Glutamatergic neuron (in vitro differentiated cells): ENCODE results near the gene EXOSC7. TPM values are rescaled to one million over a fixed set of nuclear protein-coding genes. Genes with fewer than 3 reads are reported as not detected.

ENCODE experiments used
- DNase-seq: peaks from one replicate; pipeline ENCODE4 v3.0.0; 2022
- H3K27ac Mint-ChIP-seq: one replicate; pipeline ENCODE4 v1.8.0; 2020; ENCODE audit warnings: mild to moderate bottlenecking, mixed read lengths, inconsistent platforms; ENCODE audit not compliant: unreplicated experiment
- H3K27me3 Mint-ChIP-seq: one replicate; pipeline ENCODE4 v1.8.0; 2020; ENCODE audit warnings: mild to moderate bottlenecking, moderate library complexity, mixed read lengths, inconsistent platforms; ENCODE audit not compliant: unreplicated experiment
- H3K36me3 Mint-ChIP-seq: one replicate; pipeline ENCODE4 v1.8.0; 2020; ENCODE audit warnings: mild to moderate bottlenecking, mixed read lengths, inconsistent platforms; ENCODE audit not compliant: unreplicated experiment
- H3K4me1 Mint-ChIP-seq: one replicate; pipeline ENCODE4 v1.8.0; 2020; ENCODE audit warnings: mild to moderate bottlenecking, low read depth, mixed read lengths, inconsistent platforms; ENCODE audit not compliant: unreplicated experiment
- H3K4me3 Mint-ChIP-seq: one replicate; pipeline ENCODE4 v1.8.0; 2020; ENCODE audit warnings: mild to moderate bottlenecking, mixed read lengths, inconsistent platforms; ENCODE audit not compliant: unreplicated experiment
- H3K9me3 Mint-ChIP-seq: one replicate; pipeline ENCODE4 v1.8.0; 2020; ENCODE audit warnings: mild to moderate bottlenecking, moderate library complexity, mixed read lengths, inconsistent platforms; ENCODE audit not compliant: unreplicated experiment
- CTCF ChIP-seq: fragments of 200-600 bp; sonication (generic); IDR thresholded peaks from one replicate; pipeline ENCODE4 v1.5.0; 2021; ENCODE audit not compliant: partially characterized antibody, unreplicated experiment
- total RNA-seq: library from RNA; stranded (reverse); fragmentation: NEBNext Ultra II Directional; extraction: Animal tissue kit (Norgen Biotek cat#: 25700); gene quantifications from one replicate; pipeline ENCODE4 v1.2.1, GENCODE V29; 2021; ENCODE audit not compliant: unreplicated experiment

The EXOSC7 gene
- total RNA-seq, 1 donor from 2014 or later, result 30.9 TPM

GRCh38 chr3:44965165-44965564 is 10.9 kb upstream of the EXOSC7 start:
- no peak overlapping the region for H3K27ac Mint-ChIP-seq

GRCh38 chr3:44966795-44967278 is 9.2 kb upstream of the EXOSC7 start:
- H3K27ac Mint-ChIP-seq, result no peak overlapping the region
- DNase-seq, result no peak
- H3K4me1 Mint-ChIP-seq, result peaks cover 11% of the 10 kb centered on the region
- no peak for TF ChIP-seq CTCF
- no peaks in the 10 kb centered on the region for H3K36me3 Mint-ChIP-seq
- no peak overlapping the region for H3K4me3 Mint-ChIP-seq
- peaks cover 2% of the 10 kb centered on the region for H3K9me3 Mint-ChIP-seq
- H3K27me3 Mint-ChIP-seq, result no peaks in the 10 kb centered on the region

More at GRCh38 chr3:44965165-44965564, 10.9 kb upstream of the EXOSC7 start:
- peaks cover 18% of the 10 kb centered on the region for H3K4me1 Mint-ChIP-seq
- no peaks in the 10 kb centered on the region for H3K36me3 Mint-ChIP-seq
- H3K4me3 Mint-ChIP-seq, result no peak overlapping the region
- H3K27me3 Mint-ChIP-seq, result no peaks in the 10 kb centered on the region
- H3K9me3 Mint-ChIP-seq, result peaks cover 2% of the 10 kb centered on the region
- TF ChIP-seq CTCF, result no peak
- no peak for DNase-seq

GRCh38 chr3:44968447-44968858 is 7.6 kb upstream of the EXOSC7 start:
- H3K9me3 Mint-ChIP-seq, result no peaks in the 10 kb centered on the region
- H3K27ac Mint-ChIP-seq, result no peak overlapping the region
- H3K4me1 Mint-ChIP-seq, result peaks cover 9% of the 10 kb centered on the region
- TF ChIP-seq CTCF, result no peak
- H3K27me3 Mint-ChIP-seq, result no peaks in the 10 kb centered on the region
- H3K36me3 Mint-ChIP-seq, result no peaks in the 10 kb centered on the region
- no peak for DNase-seq
- H3K4me3 Mint-ChIP-seq, result no peak overlapping the region

GRCh38 chr3:44969154-44969827 is 6.8 kb upstream of the EXOSC7 start:
- no peak overlapping the region for H3K4me3 Mint-ChIP-seq
- no peak for DNase-seq
- no peak for TF ChIP-seq CTCF
- peaks cover 4% of the 10 kb centered on the region for H3K4me1 Mint-ChIP-seq
- no peaks in the 10 kb centered on the region for H3K9me3 Mint-ChIP-seq
- H3K36me3 Mint-ChIP-seq, result no peaks in the 10 kb centered on the region
- no peaks in the 10 kb centered on the region for H3K27me3 Mint-ChIP-seq
- no peak overlapping the region for H3K27ac Mint-ChIP-seq

- TF ChIP-seq CTCF, result no peak
- H3K27ac Mint-ChIP-seq, result no peak overlapping the region
- no peaks in the 10 kb centered on the region for H3K9me3 Mint-ChIP-seq
- H3K4me3 Mint-ChIP-seq, result no peak overlapping the region
- DNase-seq, result no peak
- no peaks in the 10 kb centered on the region for H3K36me3 Mint-ChIP-seq
- no peaks in the 10 kb centered on the region for H3K27me3 Mint-ChIP-seq
- peaks cover 6% of the 10 kb centered on the region for H3K4me1 Mint-ChIP-seq
Measured at GRCh38 chr3:44969828-44970179, 6.2 kb upstream of the EXOSC7 start.
